Heart left ventricle (tissue), 13 donors: ENCODE data around the gene NEMP1.

ENCODE experiments used
- POLR2A ChIP-seq, 2 donors: fragments of 450-650 bp; IDR thresholded peaks; one replicate each; pipeline ENCODE4 v1.6.1; 2017; ENCODE audit warnings: antibody characterized with exemption in 2 of 2, mild to moderate bottlenecking in 2 of 2, moderate library complexity in 2 of 2
- TF ChIP-seq, protein P1 (sequence below), 12 donors: fragments of 200-600 bp; sonication (generic) in 4 of 12; IDR thresholded peaks; one replicate each; pipeline versions ENCODE4 v1.5.0 to v1.8.0; 2018 to 2022; ENCODE audit warnings: antibody characterized with exemption in 12 of 12, mild to moderate bottlenecking in 5 of 12
- donor health status: ischemic (EF 13 %, LVEDD 7.1; RV severe dilation, severe dysfunction).
- donor health status: DM: no; HTN: yes; CAD: no.
- donor health status: DM: no; HTN: no; CAD: no.
- donor health status: ischemic (EF 25% LVEDD 6.9; RV normal size, moderate dysfunction).
- donor health status: ischemic (EF 25% LVEDD 5.7; RV mildly dilated, moderate dysfunction).
- donor health status: ischemic (EF 35%, LVEDD 5.7; RV mildly dilated, moderate dysfunction).
- donor health status: nonischemic (EF 11% LVEDD 7.7; RV severe dilation, severe dysfunction).
- donor health status: DM: yes; HTN: yes; CAD: no.
- donor health status: PGD.
- donor health status: ischemic (EF 29% LVEDD 5.4; RV normal size, mild dysfunction).
- donor health status: nonischemic (EF 23%, LVEDD 6.1; RV moderate dilation, normal function).

DNA sequence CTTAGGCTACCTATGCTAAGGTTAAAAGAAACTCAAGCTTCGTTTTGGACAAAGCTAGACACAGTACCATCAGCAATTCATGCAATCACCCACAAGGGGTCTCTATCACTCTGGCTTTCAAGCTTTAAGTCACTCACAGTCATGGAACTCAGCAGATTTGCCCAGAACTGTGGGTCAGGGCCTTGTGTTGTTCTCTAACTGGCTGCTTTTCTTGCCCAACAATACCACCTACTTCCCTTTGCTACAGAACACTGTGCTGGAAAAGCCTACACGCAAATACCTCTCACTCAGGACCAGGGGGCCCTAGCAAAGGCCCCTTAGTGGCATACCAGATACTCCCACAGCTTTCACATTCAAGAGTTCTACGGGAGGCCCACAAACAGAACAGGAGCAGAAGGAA is 9.1 kb downstream of the NEMP1 start:
- TF ChIP-seq, protein P1, sequence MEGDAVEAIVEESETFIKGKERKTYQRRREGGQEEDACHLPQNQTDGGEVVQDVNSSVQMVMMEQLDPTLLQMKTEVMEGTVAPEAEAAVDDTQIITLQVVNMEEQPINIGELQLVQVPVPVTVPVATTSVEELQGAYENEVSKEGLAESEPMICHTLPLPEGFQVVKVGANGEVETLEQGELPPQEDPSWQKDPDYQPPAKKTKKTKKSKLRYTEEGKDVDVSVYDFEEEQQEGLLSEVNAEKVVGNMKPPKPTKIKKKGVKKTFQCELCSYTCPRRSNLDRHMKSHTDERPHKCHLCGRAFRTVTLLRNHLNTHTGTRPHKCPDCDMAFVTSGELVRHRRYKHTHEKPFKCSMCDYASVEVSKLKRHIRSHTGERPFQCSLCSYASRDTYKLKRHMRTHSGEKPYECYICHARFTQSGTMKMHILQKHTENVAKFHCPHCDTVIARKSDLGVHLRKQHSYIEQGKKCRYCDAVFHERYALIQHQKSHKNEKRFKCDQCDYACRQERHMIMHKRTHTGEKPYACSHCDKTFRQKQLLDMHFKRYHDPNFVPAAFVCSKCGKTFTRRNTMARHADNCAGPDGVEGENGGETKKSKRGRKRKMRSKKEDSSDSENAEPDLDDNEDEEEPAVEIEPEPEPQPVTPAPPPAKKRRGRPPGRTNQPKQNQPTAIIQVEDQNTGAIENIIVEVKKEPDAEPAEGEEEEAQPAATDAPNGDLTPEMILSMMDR (IDR thresholded peaks at IDR 0.05) = peak; percentile 77 to 92 (median 89)
- TF ChIP-seq POLR2A (IDR thresholded peaks at IDR 0.05) = no peak
